AG08395 (cell line): ENCODE results near the gene PCIF1.
"Not testable (repeated sequence)": the region's sequence is repeated elsewhere in the genome, so short reads cannot be mapped to it uniquely, and the experiment has no call there.

ENCODE experiments used
- DNase-seq: peaks from one replicate; pipeline ENCODE4 v3.0.0; 2012; ENCODE audit warnings: mixed read lengths, low spot score

PCIF1 gene

GRCh38 chr20:45967551-45968080 lies 33.1 kb downstream of the PCIF1 start:
- DNase-seq = no peak

- no peak for DNase-seq
Observed at GRCh38 chr20:45968081-45968671, 33.7 kb downstream of the PCIF1 start.

- peak; percentile 32 for DNase-seq
Observed at GRCh38 chr20:45968801-45969711, 34.6 kb downstream of the PCIF1 start.

GRCh38 chr20:45969712-45970634 lies 35.5 kb downstream of the PCIF1 start:
- peak; percentile 61 for DNase-seq

- DNase-seq = no peak
Observed at GRCh38 chr20:45970646-45971424, 36.4 kb downstream of the PCIF1 start.

GRCh38 chr20:45971425-45971674 lies 36.9 kb downstream of the PCIF1 start:
- DNase-seq = no peak

GRCh38 chr20:45971675-45972499 lies 37.4 kb downstream of the PCIF1 start, which contains the start of gene ZNF335:
ZNF335 (minus strand) TSS chr20:45972203; CDS start chr20:45971410, 793 bp downstream.
- DNase-seq = peak; percentile 97

- DNase-seq = peak; percentile 99
Observed at GRCh38 chr20:45972500-45973183, 38.2 kb downstream of the PCIF1 start.

GRCh38 chr20:45974896-45975565 lies 40.5 kb downstream of the PCIF1 start:
- DNase-seq = no peak

GRCh38 chr20:45975686-45976085 lies 41.2 kb downstream of the PCIF1 start:
- DNase-seq = no peak

- no peak for DNase-seq
Observed at GRCh38 chr20:45976086-45976485, 41.6 kb downstream of the PCIF1 start.

GRCh38 chr20:45981261-45981660 lies 46.8 kb downstream of the PCIF1 start:
- DNase-seq = no peak

GRCh38 chr20:45983279-45983743 lies 48.8 kb downstream of the PCIF1 start:
- no peak for DNase-seq

- no peak for DNase-seq
Observed at GRCh38 chr20:45985573-45985972, 51.1 kb downstream of the PCIF1 start.

- DNase-seq = peak; percentile 76
Observed at GRCh38 chr20:45987108-45987780, 52.8 kb downstream of the PCIF1 start.

GRCh38 chr20:45988830-45989229 lies 54.3 kb downstream of the PCIF1 start:
- not testable (repeated sequence) for DNase-seq

GRCh38 chr20:45991616-45992015 lies 57.1 kb downstream of the PCIF1 start:
- DNase-seq = no peak

GRCh38 chr20:45993197-45993951 lies 58.9 kb downstream of the PCIF1 start:
- peak; percentile 59 for DNase-seq
